MCF 10A (cell line): ENCODE measurements around the gene MEGF9. TPM values are rescaled to one million over a fixed set of nuclear protein-coding genes. Genes with fewer than 3 reads are reported as not detected.

Experiments used
- BruUV-seq: library from RNA; stranded (reverse); fragments of 400-500 nt; replicated peaks from 2 replicates; lab custom pipeline; 2021; lab: Mats Ljungman, UMichigan
- CTCF ChIA-PET: fragments of 300-600 bp; sonication (Branson Sonifier 250); formaldehyde crosslinking; extraction: SDS; loops from one replicate; lab custom pipeline; 2021; ENCODE audit warnings: antibody characterized with exemption, inconsistent platforms; lab: Yijun Ruan, JAX
- POLR2A ChIA-PET: fragments of 300-600, 350-650 bp; sonication (Branson Sonifier 250); formaldehyde crosslinking; extraction: SDS; loops from one replicate; lab custom pipeline; 2020; ENCODE audit warnings: antibody characterized with exemption, inconsistent platforms; lab: Yijun Ruan, JAX
- DNase-seq: peaks from one replicate; pipeline ENCODE4 v3.0.0-alpha.2; 2018; ENCODE audit not compliant: unreplicated experiment
- H3K27ac Mint-ChIP-seq: one replicate; pipeline ENCODE4 v1.8.0; 2022; ENCODE audit warnings: mild to moderate bottlenecking, low read depth, mixed read lengths; ENCODE audit not compliant: unreplicated experiment
- H3K27me3 Mint-ChIP-seq: one replicate; pipeline ENCODE4 v1.8.0; 2022; ENCODE audit warnings: mixed read lengths; ENCODE audit not compliant: insufficient read depth, unreplicated experiment
- H3K36me3 Mint-ChIP-seq: one replicate; pipeline ENCODE4 v1.8.0; 2022; ENCODE audit warnings: mild to moderate bottlenecking, moderate library complexity, mixed read lengths; ENCODE audit not compliant: insufficient read depth, unreplicated experiment
- H3K4me1 Mint-ChIP-seq: one replicate; pipeline ENCODE4 v1.8.0; 2022; ENCODE audit warnings: mixed read lengths; ENCODE audit not compliant: insufficient read depth, unreplicated experiment
- H3K4me3 Mint-ChIP-seq: one replicate; pipeline ENCODE4 v1.8.0; 2022; ENCODE audit warnings: mild to moderate bottlenecking, moderate library complexity, mixed read lengths; ENCODE audit not compliant: unreplicated experiment
- H3K9me3 Mint-ChIP-seq: one replicate; pipeline ENCODE4 v1.8.0; 2022; ENCODE audit warnings: mixed read lengths; ENCODE audit not compliant: unreplicated experiment
- intact Hi-C: fragments of 100-400 bp; cut with micrococcal nuclease; formaldehyde crosslinking; loops from 2 replicates; pipeline ENCODE4 v1.14.1; 2022
- total RNA-seq: library from RNA; stranded (reverse); gene quantifications from 2 replicates; pipeline ENCODE4 v1.2.3, GENCODE V29; 2022
- TF ChIP-seq, protein P1 (sequence below): fragments of 200-600 bp; IDR thresholded peaks from one replicate; pipeline ENCODE4 v1.8.0; 2022; ENCODE audit warnings: antibody characterized with exemption, mild to moderate bottlenecking; ENCODE audit not compliant: unreplicated experiment

Gene MEGF9
- total RNA-seq, 1 experiment from 2014 or later = 5.7 TPM

DNA sequence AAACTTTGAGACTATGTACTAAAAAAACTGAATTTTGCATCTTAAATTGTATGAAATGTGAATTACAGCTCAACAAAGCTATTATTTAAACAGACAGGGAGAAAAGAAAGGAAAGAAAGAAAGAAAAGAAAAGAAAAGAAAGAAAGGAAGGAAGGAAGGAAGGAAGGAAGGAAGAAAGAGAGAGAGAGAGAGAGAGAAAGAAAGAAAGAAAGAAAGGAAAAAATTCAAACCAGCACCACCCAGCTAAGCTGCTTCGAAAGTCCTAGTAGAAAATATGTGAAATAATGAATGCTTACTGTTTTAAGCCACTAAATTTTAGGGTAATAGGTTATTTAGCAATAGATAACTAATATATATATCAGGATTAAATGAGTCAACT lies 102.6 kb downstream of the MEGF9 start:
- Mint-ChIP-seq H3K27me3 (no peaks in the 10 kb centered on the region), H3K27ac (no peak overlapping the region), H3K4me1 (peaks cover 20% of the 10 kb centered on the region), H3K36me3 (peaks cover 9% of the 10 kb centered on the region), H3K9me3 (peaks cover 9% of the 10 kb centered on the region), H3K4me3 (no peak overlapping the region)
- BruUV-seq = no TSS peak
- POLR2A ChIA-PET = interaction anchor here (0.7 kb wide), 1 partner anchor 144 kb away, joined by 5 read pairs; no protein-coding TSS in a partner anchor
- no peak for DNase-seq
- CTCF ChIA-PET = interaction anchor here (1.2 to 3.1 kb wide), 3 partner anchors 11 to 144 kb away, joined by 3 to 9 read pairs (median 7); no protein-coding TSS in a partner anchor
- intact Hi-C loops = no loop called here
- TF ChIP-seq, protein P1, sequence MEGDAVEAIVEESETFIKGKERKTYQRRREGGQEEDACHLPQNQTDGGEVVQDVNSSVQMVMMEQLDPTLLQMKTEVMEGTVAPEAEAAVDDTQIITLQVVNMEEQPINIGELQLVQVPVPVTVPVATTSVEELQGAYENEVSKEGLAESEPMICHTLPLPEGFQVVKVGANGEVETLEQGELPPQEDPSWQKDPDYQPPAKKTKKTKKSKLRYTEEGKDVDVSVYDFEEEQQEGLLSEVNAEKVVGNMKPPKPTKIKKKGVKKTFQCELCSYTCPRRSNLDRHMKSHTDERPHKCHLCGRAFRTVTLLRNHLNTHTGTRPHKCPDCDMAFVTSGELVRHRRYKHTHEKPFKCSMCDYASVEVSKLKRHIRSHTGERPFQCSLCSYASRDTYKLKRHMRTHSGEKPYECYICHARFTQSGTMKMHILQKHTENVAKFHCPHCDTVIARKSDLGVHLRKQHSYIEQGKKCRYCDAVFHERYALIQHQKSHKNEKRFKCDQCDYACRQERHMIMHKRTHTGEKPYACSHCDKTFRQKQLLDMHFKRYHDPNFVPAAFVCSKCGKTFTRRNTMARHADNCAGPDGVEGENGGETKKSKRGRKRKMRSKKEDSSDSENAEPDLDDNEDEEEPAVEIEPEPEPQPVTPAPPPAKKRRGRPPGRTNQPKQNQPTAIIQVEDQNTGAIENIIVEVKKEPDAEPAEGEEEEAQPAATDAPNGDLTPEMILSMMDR = no peak

DNA sequence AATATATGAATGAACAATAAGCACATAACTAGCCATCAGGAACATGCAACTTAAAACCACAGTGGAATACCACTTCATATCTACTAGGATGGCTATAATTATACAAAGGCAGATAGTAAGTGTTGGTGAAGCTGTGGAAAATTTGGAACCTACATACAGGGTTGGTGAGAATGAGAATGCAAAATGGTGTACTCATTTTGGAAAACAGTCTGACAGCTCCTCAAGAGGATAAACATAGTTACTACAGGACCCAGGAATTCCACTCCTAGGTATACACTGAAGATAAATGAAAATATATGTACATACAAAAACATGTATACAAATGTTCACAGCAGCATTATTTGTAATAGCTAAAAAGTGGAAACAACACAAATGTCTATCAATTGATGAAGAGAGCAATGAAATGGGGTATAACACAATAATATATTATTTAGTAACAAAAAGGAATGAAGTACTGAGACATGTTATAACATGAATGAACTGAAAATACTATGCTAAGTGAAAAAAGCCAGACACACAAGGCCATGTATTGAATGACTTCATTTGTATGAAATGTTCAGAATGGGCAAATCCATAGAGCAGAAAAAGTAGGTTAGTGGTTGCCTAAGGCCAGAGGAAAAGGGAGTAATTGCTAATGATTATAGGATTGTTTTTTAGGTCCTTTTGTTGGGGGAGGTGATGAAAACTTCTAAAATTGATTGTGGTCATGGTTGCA lies 103.1 kb downstream of the MEGF9 start:
- H3K27ac Mint-ChIP-seq = no peak overlapping the region
- H3K4me1 Mint-ChIP-seq = peaks cover 20% of the 10 kb centered on the region
- intact Hi-C loops = no loop called here
- H3K9me3 Mint-ChIP-seq = peaks cover 9% of the 10 kb centered on the region
- TF ChIP-seq, protein P1 = no peak
- no peak overlapping the region for H3K4me3 Mint-ChIP-seq
- peaks cover 9% of the 10 kb centered on the region for H3K36me3 Mint-ChIP-seq
- H3K27me3 Mint-ChIP-seq = no peaks in the 10 kb centered on the region
- ChIA-PET POLR2A (interaction anchor here (0.7 kb wide), 1 partner anchor 98 kb away, joined by 4 read pairs; no protein-coding TSS in a partner anchor), CTCF (interaction anchor here (0.5 to 3.1 kb wide), 6 partner anchors 12 to 455 kb away, joined by 3 to 9 read pairs (median 3); no protein-coding TSS in a partner anchor)
- no peak for DNase-seq
- BruUV-seq = no TSS peak

GRCh38 chr9:120609636-120610035 lies 104.6 kb downstream of the MEGF9 start:
- H3K36me3 Mint-ChIP-seq = peaks cover 23% of the 10 kb centered on the region
- peaks cover 20% of the 10 kb centered on the region for H3K4me1 Mint-ChIP-seq
- H3K9me3 Mint-ChIP-seq = peaks cover 9% of the 10 kb centered on the region
- DNase-seq = no peak
- H3K27ac Mint-ChIP-seq = no peak overlapping the region
- H3K27me3 Mint-ChIP-seq = no peaks in the 10 kb centered on the region
- no TSS peak for BruUV-seq
- no peak overlapping the region for H3K4me3 Mint-ChIP-seq
- intact Hi-C loops = no loop called here
- CTCF ChIA-PET = interaction anchor here (0.6 to 1.1 kb wide), 2 partner anchors 10 to 236 kb away, joined by 4 to 10 read pairs; no protein-coding TSS in a partner anchor
- POLR2A ChIA-PET = no interaction called here
- TF ChIP-seq, protein P1 = no peak

GRCh38 chr9:120608421-120608820 lies 105.8 kb downstream of the MEGF9 start:
- Mint-ChIP-seq H3K27me3 (no peaks in the 10 kb centered on the region), H3K4me1 (peaks cover 20% of the 10 kb centered on the region), H3K36me3 (peaks cover 24% of the 10 kb centered on the region), H3K4me3 (no peak overlapping the region), H3K27ac (no peak overlapping the region), H3K9me3 (peaks cover 9% of the 10 kb centered on the region)
- no peak for DNase-seq
- ChIA-PET POLR2A (no interaction called here), CTCF (no interaction called here)
- TF ChIP-seq, protein P1 = no peak
- no TSS peak for BruUV-seq
- intact Hi-C loops = no loop called here
